ENCODE results near the gene SEC24A.
"Not testable (repeated sequence)": the region's sequence is repeated elsewhere in the genome, so short reads cannot be mapped to it uniquely, and the experiment has no call there.

Gene SEC24A

GRCh38 chr5:134741052-134741451 lies 92.5 kb downstream of the SEC24A start:
- H3K4me3 ChIP-seq (ENCODE audit: low read length), result no peak overlapping the region
- no peak for TF ChIP-seq CTCF (IDR thresholded peaks at IDR 0.05; ENCODE audit: insufficient read depth, low read depth, low read length, missing control alignments)
- DNase-seq (ENCODE audit: low read depth), result no peak

- no peak for DNase-seq (ENCODE audit: low read depth)
- TF ChIP-seq CTCF (IDR thresholded peaks at IDR 0.05; ENCODE audit: insufficient read depth, low read depth, low read length, missing control alignments), result no peak
- H3K4me3 ChIP-seq (ENCODE audit: low read length), result no peak overlapping the region
Measured at GRCh38 chr5:134742134-134742533, 93.5 kb downstream of the SEC24A start.

GRCh38 chr5:134749415-134749814 lies 100.8 kb downstream of the SEC24A start:
- H3K4me3 ChIP-seq (ENCODE audit: low read length), result no peak overlapping the region
- no peak for DNase-seq (ENCODE audit: low read depth)
- no peak for TF ChIP-seq CTCF (IDR thresholded peaks at IDR 0.05; ENCODE audit: insufficient read depth, low read depth, low read length, missing control alignments)

- peak overlapping the region; percentile 94 for H3K4me3 ChIP-seq (ENCODE audit: low read length)
- no peak for TF ChIP-seq CTCF (IDR thresholded peaks at IDR 0.05; ENCODE audit: insufficient read depth, low read depth, low read length, missing control alignments)
Measured at GRCh38 chr5:134758176-134758503, 109.6 kb downstream of the SEC24A start.

GRCh38 chr5:134758504-134759341 lies 110.1 kb downstream of the SEC24A start, which contains the start of gene DDX46:
TSS of gene DDX46 (plus strand) at chr5:134758779. CDS start at chr5:134758939, 160 bp downstream.
- peak within 1 kb of the TSS; percentile 94 for H3K4me3 ChIP-seq (ENCODE audit: low read length)
- TF ChIP-seq CTCF (IDR thresholded peaks at IDR 0.05; ENCODE audit: insufficient read depth, low read depth, low read length, missing control alignments), result peak; percentile 71
- peak; percentile 97 for DNase-seq (ENCODE audit: low read depth)

More at GRCh38 chr5:134758176-134758503, 109.6 kb downstream of the SEC24A start:
- DNase-seq (ENCODE audit: low read depth), result no peak

- not testable (repeated sequence) for DNase-seq (ENCODE audit: low read depth); H3K4me3 ChIP-seq (ENCODE audit: low read length)
Measured at GRCh38 chr5:134767528-134768291, 119.1 kb downstream of the SEC24A start.

- H3K4me3 ChIP-seq (ENCODE audit: low read length), result no peak overlapping the region
- no peak for TF ChIP-seq CTCF (IDR thresholded peaks at IDR 0.05; ENCODE audit: insufficient read depth, low read depth, low read length, missing control alignments)
- DNase-seq (ENCODE audit: low read depth), result peak; percentile 34
Measured at GRCh38 chr5:134769206-134769605, 120.6 kb downstream of the SEC24A start.

All from epithelial cell of esophagus (primary cell).